Effector CD4-positive, alpha-beta T cell (primary cell): ENCODE results near the gene AKAP13.
"Not testable (repeated sequence)": the region's sequence is repeated elsewhere in the genome, so short reads cannot be mapped to it uniquely, and the experiment has no call there.

Experiments used
- DNase-seq: peaks from one replicate; pipeline ENCODE4 v3.0.0-alpha.2; 2020

Gene AKAP13

DNA sequence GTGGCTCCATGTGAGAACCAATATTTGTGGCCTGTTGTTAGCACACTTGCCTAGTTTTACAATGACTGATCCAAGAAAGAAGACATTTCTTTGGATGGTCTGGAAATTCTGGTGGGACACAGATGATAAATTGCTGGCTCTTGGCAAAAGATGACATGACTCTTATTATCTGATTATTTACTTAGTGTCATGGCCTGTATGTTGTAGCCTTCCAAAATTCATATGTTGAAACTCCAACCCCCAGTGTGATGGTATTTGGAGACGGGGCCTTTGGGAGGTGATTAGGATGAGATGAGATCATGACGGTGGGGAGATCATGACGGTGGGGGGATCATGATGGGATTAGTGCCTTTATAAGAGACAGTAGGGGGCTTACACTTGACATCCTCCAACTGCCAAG is 30.0 kb upstream of the AKAP13 start:
- no peak for DNase-seq

DNA sequence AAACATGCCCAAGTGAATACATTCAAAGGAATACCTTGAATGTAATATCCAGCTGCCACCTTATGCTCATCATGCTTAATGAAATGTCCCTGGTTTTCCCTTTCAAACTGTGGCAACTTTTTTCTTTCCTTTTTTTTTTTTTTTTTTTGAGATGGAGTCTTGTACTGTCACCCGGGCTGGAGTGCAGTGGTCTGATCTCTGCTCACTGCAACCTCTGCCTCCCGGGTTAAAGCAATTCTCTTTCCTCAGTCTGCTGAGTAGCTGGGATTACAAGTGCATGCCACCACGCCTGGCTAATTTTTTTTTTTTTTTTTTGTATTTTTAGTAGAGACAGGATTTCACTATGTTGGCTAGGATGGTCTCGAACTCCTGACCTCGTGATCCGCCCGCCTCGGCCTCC is 28.9 kb upstream of the AKAP13 start:
- DNase-seq, result not testable (repeated sequence)

DNA sequence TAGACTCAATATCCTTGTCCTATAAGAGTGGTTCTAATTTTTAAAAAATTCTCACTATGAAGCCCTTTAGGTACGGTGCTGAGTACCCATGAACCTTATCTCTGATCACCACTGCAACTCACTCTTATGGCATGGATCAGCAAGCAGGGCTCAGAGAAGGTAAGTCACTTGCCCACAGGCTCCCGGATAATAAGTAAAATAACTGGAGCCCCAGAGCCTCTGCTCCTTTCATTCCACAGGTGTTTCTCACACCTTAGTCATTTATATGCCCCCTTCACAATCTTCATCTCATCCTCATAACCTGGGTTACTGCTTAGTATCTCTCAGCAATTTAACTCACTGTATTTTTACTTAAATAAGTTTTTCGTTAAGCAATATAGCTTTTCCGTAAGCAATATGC is 28.4 kb upstream of the AKAP13 start:
- no peak for DNase-seq

DNA sequence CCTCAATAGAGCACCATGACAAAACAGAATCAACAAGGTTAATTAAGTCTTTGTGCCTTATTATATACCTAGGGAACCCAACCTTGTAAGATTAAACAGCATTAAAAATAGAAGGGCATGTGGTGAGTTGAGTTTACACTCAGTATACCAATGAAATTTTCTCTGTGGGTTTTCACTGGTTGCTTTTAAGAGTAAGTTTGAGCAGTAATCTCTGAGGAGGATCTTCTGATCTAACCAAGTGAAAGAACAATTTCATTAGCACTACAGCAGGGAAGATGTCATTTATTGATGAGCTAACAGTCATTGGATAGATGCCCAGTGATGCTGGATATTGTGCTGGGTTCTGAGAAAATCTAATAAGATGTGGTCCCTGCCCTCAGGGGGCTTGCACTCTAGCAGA is 26.9 kb upstream of the AKAP13 start:
- DNase-seq, result no peak

DNA sequence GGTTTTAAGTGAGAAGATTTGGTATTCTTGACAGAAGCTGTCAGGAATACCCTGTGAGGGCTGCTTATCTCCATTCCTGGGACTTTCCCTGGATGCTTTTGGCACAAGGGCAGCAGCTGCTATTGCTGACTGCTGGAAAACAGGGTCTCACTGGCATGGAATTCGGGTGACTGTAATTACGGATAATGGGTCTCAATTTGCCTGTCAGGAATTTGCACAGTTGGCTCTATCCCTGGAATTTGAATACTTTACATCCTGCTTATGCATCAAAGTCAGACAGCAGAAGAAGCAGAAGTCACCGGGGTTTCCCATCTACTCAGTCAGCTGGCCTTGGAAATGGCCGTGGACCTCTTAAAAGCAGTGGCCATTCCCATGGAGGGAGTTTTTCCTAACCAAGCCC is 25.9 kb upstream of the AKAP13 start:
- no peak for DNase-seq

DNA sequence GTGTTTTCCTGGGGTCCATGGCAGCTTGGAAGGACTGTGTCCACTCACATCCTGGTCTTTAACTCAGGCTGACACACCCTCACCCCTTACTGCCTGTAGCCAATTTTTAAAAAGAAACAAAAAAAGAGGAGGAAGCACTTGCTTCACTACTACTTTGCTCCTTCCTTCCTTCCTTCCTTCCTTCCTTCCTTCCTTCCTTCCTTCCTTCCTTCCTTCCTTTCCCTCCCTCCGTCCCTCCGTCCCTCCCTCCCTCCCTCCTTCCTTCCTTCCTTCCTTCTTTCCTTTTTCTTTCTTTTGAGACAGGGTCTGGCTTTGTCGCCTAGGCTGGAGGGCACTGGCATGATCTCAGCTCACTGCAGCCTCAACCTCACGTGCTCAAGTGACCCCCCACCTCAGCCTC is 25.5 kb upstream of the AKAP13 start:
- no peak for DNase-seq

DNA sequence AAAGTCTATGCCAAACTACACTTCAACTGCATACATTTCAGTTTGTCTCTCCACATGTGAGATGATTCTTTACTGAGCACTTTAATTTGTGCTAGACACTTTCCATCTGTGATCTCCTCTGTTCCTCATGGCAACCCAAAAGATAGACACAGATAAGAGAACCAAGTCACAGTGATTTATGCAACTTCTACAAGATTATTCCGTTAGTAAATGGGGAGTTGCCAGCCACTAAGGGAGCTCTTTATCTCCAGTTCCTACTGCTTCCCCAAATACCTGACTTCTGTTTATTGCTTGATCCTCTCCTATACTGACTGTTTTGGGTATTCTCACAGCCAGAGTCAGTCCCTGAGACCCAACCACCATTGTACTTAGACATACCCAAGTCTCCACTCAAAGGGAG is 24.1 kb upstream of the AKAP13 start:
- no peak for DNase-seq

DNA sequence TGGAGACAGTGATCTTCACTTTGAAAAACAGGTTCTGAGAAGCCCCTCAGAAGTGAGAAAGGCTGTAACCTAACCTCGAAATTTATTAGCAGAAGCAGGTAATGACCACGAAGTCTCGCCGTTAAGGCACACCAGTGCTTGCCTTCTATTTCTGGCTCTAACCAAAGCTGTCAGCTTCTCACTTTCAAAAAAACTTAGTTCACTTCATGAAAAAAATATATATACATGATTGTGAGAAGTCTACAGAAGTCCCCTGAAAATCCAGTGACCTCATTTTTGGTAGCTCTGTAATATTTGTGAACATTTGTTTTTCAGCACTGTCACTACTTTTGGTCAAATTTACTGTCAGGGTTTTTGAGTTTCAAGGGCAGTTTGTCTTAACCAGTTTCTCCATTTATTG is 19.1 kb upstream of the AKAP13 start:
- no peak for DNase-seq

DNA sequence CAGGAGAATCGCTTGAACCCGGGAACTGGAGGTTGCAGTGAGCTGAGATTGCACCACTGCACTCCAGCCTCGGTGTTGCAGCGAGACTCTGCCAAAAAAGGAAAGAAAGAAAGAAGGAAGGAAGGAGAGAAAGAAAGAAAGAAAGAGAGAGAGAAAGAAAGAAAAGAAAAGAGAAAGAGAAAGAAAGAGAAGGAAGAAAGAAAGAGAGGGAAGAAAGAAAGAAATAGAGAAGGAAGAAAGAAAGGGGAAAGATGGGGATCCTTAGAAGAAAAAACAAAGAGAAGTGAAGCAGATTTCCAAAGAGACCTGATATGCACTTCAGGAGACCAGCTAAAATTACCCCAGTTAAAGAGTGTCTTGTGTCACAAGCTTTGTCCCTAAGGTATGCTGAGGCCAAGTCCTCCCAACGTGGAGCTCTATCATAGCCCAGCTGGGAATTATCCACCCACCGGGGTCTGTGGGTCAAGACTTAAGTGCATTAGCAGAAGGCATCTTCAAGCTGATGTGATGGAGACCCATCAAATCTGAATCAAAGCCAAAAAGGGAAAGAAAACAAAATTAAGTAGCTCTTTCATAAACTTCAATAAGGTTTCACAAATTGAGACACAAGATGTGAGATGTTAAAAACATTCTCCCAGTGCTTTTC is 17.8 kb upstream of the AKAP13 start:
- DNase-seq, result no peak

DNA sequence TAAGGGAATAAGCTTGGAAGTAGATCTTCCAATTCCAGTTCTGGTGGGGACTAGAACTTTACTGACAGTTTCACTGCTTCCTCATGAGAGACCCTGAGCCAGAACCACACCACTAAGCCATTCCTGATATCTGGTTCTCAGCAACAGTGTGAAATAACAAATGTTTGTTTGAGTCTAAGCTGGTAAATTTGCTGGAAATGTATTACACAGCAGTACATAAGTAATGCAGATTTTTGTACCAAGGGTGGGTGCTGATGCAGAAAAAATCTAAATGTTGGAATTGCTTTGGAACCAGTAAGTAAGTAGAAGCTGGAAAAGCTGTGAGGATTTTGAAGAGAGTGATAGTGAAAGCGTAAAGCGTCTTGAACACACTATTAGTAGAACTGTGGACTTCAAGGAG is 14.4 kb upstream of the AKAP13 start:
- DNase-seq, result no peak

DNA sequence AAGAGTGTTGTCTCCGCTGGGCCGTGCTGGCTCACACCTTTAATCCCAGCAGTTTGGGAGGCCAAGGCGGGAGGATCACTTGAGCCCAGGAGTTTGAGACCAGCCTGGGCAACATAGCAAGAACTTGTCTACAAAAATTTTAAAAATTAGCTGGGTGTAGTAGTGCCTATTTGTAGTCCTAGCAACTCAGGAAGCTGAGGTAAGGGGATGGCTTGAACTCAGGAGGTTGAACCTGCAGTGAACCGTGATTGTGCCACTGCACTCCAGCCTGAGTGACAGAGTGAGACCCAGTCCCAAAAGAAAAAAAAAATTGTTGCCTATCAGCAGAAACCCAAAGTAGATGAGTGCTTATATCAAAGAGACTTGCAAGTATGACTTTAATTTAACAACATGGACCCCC is 12.7 kb upstream of the AKAP13 start:
- no peak for DNase-seq

DNA sequence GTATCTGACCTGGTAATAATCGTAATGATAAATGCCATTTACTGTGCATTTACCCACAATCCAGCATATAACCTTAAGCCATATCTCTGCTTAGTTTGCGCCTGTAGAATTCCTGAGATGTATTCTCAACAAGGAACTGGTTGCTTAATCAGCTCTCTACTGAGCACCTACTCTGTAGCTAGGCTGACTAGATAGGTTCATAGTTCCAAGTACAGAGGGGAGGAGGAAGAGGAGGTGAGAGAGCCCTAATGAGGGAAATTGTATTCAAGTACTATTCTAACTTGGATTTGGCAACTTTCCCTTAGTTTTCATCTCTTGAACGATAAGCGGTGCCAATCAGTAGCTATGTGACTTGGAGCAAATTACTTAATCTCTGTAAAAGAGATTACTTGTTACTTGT is 5.6 kb upstream of the AKAP13 start:
- no peak for DNase-seq

DNA sequence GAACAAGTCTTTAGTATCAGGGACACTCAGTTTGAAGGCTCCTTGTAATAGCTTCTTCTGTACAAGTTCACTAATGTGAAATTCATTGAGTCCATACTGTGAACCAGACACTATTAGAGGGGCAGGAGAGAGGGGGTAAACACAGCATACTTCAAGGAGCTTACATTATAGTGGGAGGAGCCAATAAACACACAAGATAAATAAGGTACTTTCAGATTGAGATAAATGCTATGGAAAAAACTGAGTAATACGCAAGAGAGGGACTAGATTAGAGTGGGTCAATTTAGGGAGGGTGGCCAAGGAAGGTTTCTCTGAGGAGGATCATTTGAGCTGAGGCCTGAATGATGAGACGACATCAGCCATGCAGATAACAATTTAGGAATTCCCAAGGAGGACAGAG is 3.1 kb upstream of the AKAP13 start:
- DNase-seq, result no peak

DNA sequence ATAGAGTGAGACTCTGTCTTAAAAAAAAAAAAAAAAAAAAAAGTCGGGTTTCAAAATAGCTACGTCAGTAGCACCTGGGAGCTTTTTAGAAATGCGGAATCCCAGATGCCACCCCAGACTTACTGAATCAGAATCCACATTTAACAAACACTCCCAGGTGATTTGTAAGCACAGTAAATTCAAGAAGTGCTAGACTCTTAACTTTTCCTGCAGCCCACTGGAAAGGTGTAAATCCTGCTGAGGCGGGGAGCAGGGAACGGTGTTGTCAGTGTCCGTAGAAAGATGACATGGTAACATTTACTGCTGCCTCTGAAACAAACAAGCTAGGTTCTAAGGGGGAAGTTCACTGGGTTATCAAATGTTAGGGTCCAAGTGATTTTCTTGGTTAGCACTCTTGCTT is 2.4 kb upstream of the AKAP13 start:
- no peak for DNase-seq

DNA sequence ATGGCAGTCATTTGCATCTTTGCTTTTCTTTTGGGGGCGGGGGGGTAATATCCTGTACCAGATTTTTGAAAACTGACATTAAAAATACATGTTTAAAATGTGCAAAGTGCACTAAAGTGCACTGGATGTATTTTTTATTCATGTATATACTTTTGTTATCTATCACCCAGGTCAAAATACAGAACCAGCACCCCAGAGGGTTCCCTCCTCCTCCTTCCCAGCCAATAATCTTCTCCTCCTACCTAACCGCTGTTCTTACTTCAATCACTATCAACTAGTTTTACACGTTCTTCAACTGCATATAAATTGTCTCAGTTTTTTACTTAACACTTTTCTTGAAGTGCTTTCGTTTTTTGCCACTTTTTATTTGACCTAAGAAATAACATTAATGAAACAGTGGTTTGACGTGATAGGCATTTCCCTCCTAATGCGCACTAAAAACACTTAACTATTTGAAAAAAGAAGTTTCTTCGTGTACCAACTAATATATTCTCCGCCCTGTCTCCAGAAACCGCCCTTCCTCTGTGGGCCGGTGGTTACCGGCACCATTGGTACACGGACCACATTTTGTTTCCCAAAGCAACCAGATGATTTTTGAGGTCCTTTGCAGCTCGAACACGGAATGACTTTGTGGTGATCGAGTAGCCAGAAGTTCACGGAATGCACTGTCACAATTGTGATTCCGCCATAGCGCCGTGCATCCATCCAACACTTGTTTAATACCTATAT is 836 bp upstream of the AKAP13 start:
- DNase-seq, result peak; percentile 36

DNA sequence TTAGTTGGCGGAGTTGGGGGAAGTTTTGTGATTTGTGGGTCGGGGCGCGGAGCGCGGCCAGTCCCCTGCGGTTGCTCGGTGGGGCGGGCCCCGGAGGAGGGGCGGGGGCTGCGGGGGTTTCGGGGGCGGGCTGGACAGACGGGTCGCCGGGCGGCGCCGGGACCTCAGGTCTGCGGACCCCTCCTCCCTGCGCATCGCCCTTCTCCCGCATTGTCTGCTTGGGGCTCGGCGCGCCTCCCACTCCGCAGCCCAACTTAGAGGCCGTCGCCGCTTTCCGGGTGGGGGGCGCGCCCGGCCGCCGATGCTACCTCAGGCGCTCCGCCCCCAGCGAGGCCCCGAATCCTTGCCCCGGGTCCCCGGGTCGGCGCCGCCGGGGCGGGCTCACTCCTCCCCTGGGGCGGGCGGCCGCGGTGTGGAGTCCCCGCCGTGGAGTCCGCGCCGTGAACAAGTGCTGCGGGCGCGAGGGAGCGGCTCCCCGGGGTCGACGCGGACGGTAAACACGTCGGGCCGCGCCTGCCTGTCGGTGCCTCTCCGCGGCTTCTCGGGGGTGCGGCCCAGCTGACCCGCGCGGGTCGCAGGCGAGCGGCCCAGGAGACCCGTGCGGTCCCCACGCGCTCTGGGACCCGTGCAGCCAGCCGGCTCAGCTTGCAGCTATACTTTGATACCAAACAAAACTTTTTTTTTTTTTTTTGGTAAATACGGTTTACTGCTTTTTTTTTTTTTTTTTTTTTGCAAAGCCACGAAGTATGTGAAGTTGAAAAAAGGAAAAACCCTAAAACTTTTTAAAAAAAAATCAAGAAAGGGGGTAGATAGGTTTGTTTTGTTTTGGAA is 624 bp downstream of the AKAP13 start:
- peak; percentile 57 for DNase-seq

DNA sequence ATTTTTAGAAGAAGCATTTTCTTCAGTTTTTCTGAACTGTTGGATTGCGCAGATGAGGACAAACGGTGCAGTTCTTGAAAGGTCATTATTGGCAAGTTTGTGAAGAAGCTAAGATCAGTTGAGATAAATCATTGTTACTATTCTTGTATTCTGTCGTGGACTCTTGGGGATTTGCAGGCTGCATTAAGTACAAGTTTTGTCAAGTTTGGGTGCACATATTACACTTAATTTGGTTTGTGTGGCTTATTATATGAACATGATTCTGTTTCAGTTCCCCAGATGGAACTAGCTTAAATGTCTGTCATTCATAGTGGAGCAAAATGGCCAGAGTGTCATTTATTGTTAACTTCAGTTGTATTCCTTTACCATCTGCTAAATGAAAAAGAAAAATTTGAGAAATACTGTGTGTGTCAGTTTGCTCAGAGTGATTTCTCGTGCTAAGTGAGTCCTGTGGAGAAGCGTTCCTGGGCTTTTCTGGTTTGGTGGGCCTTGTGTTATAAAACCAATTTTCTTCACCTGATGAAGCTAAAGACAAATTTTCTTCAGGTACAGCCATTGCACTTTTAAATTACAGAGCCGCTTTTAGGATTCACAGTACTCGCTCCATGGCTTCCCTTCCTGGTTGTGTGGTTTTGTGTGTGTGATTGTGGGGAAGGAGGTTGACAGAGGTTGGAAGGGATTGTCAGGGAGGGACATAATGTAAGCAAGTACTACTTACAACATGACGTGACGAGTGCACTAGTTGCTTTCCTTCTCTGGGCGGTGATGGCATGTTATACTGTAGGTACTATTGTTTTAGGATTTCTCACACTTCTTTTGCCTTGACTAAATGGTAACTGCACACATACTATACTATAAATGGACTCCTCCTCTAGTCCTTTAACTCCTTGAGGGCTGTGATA is 1.7 kb downstream of the AKAP13 start:
- no peak for DNase-seq

DNA sequence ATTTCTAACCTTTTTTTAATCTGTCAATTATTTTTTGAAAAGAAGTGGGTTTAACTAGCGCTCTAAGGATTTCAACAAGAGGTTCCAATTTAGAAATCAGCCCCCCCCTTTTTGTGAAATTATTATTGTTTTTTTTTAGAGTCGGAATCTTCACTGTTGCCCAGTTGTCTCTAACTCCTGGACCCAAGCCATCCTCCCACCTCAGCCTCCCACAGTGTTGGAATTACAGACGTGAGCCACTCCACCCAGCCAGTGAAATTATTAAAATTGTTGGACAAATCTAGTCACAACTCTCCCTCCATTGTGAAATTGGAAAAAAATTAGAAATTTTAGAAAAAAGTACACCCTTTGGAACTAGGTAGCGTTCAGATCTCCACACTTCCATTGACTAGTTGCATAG is 2.5 kb downstream of the AKAP13 start:
- no peak for DNase-seq

DNA sequence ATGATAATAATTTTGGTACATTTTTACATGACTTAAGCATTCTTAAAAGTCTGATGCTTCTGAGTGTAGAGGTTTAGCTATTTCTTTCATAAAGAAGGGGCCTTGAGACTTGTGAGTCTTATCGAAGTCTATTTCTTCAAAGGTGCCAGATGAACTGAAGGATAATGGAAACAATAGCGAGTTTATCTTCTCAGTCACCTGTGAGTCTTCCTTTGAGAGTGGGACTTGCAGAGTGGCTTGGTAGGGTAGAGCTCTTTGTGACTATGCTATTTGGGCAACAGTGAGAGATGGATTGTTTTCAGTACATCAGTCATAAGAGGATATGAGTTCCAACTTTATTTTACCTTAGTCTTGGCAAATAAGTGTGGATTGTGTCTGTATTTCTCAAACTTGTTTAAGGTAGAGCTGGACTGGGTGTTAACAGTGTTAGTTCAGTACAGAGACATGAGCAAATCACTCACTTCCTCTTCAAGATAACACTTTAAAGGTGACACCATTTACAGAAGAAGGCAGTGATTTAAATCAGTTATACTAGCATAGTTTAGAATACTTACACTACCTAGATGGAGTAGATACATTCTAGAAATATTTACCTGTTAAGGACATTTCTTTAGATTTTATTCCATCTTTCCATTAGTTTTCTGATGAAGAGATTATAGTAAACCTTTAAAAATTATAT is 3.2 kb downstream of the AKAP13 start:
- DNase-seq, result no peak

DNA sequence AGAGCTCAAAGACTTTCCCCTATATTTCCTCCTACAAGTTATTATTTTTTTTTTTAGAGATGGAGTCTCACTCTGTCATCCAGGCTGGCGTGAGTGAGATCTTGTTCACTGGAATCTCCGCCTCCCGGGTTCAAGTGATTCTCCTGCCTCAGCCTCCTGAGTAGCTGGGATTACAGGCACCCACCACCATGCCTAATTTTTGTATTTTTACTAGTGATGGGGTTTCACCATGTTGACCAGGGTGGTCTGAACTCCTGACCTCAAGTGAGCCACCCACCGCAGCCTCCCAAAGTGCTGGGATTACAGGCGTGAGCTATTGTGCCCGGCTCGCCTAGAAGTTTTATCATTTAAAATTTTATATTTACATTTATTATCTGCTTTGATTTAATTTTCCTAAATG is 5.9 kb downstream of the AKAP13 start:
- no peak for DNase-seq

DNA sequence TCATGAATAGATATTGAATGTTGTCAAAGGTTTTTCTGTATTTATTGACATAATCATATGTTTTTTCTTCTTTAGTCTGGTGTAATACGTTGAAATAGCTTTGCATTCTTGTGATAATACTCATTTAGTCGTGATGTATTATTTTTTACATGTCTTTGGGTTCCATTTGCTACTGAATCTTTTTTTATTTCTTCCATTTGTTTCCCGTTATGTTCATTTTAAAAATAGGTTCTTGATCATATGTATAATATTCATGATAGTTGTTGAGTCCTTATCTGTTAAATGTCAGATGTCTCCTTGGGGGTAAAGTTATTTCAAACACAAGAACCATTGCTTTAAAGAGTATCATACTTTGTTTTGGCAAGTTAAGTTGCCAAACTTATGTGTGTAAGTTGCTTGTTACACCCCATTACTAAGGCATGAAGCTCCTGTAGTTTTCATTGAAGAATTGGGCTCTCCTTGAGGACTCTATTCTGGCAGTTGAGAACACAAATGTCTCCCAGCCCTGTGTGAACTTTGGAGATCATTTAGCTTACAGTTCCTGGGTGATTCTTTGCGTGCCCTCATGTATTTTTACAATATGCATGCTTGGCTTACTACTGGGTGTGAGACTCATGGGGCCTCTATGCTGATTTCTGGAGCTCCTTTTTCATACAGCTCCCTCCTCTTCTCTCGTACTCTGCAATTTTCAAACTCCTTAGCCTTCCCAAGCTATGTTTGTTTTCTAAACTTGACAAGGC is 8.3 kb downstream of the AKAP13 start:
- DNase-seq, result no peak

DNA sequence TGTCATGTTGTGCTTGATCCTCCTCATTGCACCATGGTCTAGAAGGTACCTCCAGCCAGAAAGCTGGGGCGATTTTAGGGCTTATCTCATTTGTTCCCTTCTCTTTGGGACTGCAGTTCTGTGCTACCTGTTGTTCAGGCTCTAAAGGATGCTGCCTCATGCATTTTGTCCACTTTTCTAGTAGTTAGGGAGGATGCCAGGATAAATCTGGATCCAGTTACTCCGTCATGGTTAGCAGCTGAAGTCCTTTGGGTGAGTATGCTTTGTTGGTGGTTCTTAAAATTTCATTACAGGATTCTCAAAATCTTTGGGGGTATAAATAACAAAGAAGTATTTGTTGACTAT is 8.9 kb downstream of the AKAP13 start:
- DNase-seq, result no peak
